ENCODE results near the gene CRISPLD2. TPM values are rescaled to one million over a fixed set of nuclear protein-coding genes. Genes with fewer than 3 reads are reported as not detected.
A peak's percentile ranks its signal among the peaks of the same experiment; 100 is the strongest.

The CRISPLD2 gene
- total and polyA plus RNA-seq, 10 of the 15 experiments (the other 5 are each of a cell fraction or from before 2014, with no cell fraction given), result 0.03 to 0.30 (median 0.08) TPM; not detected in 5

- 34% methylated on average over 12 of the region's 12 CpGs for WGBS (ENCODE audit: insufficient coverage, insufficient replicate concordance, low lambda C conversion rate, missing lambda C conversion rate)
- no peaks in the 10 kb centered on the region; a peak in 1 of 4 replicates for H3K27me3 ChIP-seq (replicated peaks in 1 of 2; ENCODE audit: control insufficient read depth in 2 of 2, insufficient read depth in 2 of 2, low read length in 1 of 2)
- no peak overlapping the region for H3K9ac ChIP-seq (ENCODE audit: control insufficient read depth, insufficient read depth, low read length)
- no peaks in the 10 kb centered on the region; the same call in 2 of the 3 replicates for H3K9me3 ChIP-seq (replicated peaks; ENCODE audit: control insufficient read depth, insufficient read depth, low read length)
- no TSS peak for BruUV-seq (replicated peaks)
- RAD21 ChIA-PET (ENCODE audit: unreplicated experiment), result interaction anchor here (0.6 to 1.8 kb wide), 2 partner anchors 9 to 54 kb away, joined by 3 to 8 read pairs; no protein-coding TSS in a partner anchor
- SMC1A ChIA-PET (ENCODE audit: uncharacterized antibody, unreplicated experiment), result interaction anchor here (0.8 to 1.5 kb wide), 4 partner anchors 28 to 167 kb away, joined by 3 to 4 read pairs (median 3); no protein-coding TSS in a partner anchor
- POLR2A ChIA-PET, result no interaction called here
- ATAC-seq (peak; percentile 82), FAIRE-seq (no peak), DNase-seq (ENCODE audit: low read depth, low spot score) (peak; percentile 66)
- no peaks in the 10 kb centered on the region for H4K20me1 ChIP-seq (ENCODE audit: control insufficient read depth, insufficient read depth)
- in situ Hi-C loops (cut with MboI), result no loop called here
- peak overlapping the region; percentile 27; the same call in 1 of the 2 replicates for H3K4me2 ChIP-seq (ENCODE audit: control insufficient read depth, insufficient read depth)
- intact Hi-C loops (cut with micrococcal nuclease; ENCODE audit: unreplicated experiment), result loop anchor here (10.0 kb wide), 1 partner anchor 139 kb away; no protein-coding TSS in a partner anchor
- no peak overlapping the region for H3K4me3 ChIP-seq
- no peak overlapping the region for H3K27ac ChIP-seq (ENCODE audit: control insufficient read depth, insufficient read depth)
- H3K79me2 ChIP-seq (ENCODE audit: control insufficient read depth, insufficient read depth, low read length), result no peaks in the 10 kb centered on the region
- H3K4me1 ChIP-seq (ENCODE audit: control insufficient read depth, insufficient read depth, low read length), result peaks cover 6% of the 10 kb centered on the region
- H3K36me3 ChIP-seq (ENCODE audit: control insufficient read depth in 2 of 2, insufficient read depth in 2 of 2, low read length in 1 of 2), result no peaks in the 10 kb centered on the region
- CTCF ChIA-PET, result interaction anchor here (0.6 kb wide), 1 partner anchor 10 kb away, joined by 3 read pairs; no protein-coding TSS in a partner anchor
- no peak overlapping the region for H2AFZ ChIP-seq (ENCODE audit: control insufficient read depth, low read depth, low read length)
- no peak for TF ChIP-seq BMI1 (IDR thresholded peaks at IDR 0.05; ENCODE audit: borderline replicate concordance)
- peak; percentile 90 for TF ChIP-seq RELB (IDR thresholded peaks at IDR 0.05; ENCODE audit: low read depth)
- TF ChIP-seq E4F1 (IDR thresholded peaks at IDR 0.05; ENCODE audit: borderline replicate concordance, partially characterized antibody), result no peak
- TF ChIP-seq YBX1 (IDR thresholded peaks at IDR 0.05), result 0 out of 2 replicates have a peak, but pooled peaks have one; percentile 63
- peak; percentile 66 to 87 for TF ChIP-seq BHLHE40 (IDR thresholded peaks at IDR 0.05; ENCODE audit: borderline replicate concordance in 1 of 2, low read depth in 2 of 2, low read length in 1 of 2)
- peak; percentile 77; the same call in 1 of the 2 replicates for TF ChIP-seq MTA2 (IDR thresholded peaks at IDR 0.05; ENCODE audit: low read depth)
- TF ChIP-seq ZNF622 (IDR thresholded peaks at IDR 0.05), result no peak
- TF ChIP-seq POU2F2 (IDR thresholded peaks at IDR 0.05; ENCODE audit: borderline replicate concordance, low read depth, low read length), result no peak
- TF ChIP-seq MLLT1 (IDR thresholded peaks at IDR 0.05), result peak; percentile 86
- TF ChIP-seq KLF5 (IDR thresholded peaks at IDR 0.05; ENCODE audit: partially characterized antibody), result no peak
- TF ChIP-seq CUX1 (IDR thresholded peaks at IDR 0.05; ENCODE audit: insufficient replicate concordance, low read depth, low read length), result peak; percentile 84
These were observed 74.2 kb downstream of the CRISPLD2 start for GRCh38 chr16:84893849-84894599.

All from GM12878 (cell line).